Measurements from ENCODE around the gene EPHA3. TPM values are rescaled to one million over a fixed set of nuclear protein-coding genes. Genes with fewer than 3 reads are reported as not detected.

EPHA3 gene
- total and polyA plus RNA-seq, 10 of the 15 experiments (the other 5 are each of a cell fraction or from before 2014, with no cell fraction given) = 0.03 to 39.0 (median 0.07) TPM; not detected in 4

DNA sequence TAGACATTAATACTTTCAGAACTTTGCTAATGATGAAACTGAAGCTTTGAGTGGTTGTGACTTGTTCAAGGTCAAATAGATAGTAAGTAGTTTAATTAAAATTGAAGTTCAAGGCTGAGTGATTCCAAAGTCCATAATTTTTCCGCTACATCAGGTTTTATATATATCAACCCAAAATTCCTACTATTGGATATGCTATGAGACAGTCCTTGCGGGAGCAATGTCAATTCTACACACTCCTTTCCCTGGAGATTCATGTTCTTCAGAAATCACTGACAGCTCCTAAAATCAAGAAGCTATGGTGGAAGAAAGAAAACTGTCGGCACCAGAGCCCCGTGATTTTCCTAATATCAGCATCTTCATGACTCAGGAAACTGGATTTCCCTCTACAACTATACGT is 167.6 kb downstream of the EPHA3 start (continued):
- no peak for TF ChIP-seq BHLHE40 (IDR thresholded peaks at IDR 0.05; ENCODE audit: borderline replicate concordance in 1 of 2, low read depth in 2 of 2, low read length in 1 of 2)

DNA sequence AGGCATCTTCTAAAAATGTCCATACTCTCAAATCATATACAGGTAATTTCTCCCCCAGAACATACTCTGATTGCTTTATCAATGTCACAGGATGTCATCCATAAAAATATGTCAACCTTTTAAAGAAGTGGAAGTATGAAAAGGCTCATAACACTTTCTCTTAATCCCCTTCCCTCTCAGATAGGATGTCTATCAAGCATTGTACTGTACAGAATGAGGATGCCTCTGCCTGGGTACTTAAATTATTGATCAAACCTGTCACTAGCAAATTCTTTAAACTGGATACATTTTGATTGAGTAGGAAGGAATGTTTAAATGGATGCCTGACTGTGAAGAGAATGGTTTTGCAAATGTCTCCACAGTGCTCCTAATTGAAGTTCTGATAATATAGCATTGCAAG is 168.7 kb downstream of the EPHA3 start:
- Histone ChIP-seq H4K20me1 (ENCODE audit: control insufficient read depth, insufficient read depth) (no peaks in the 10 kb centered on the region), H3K4me2 (ENCODE audit: control insufficient read depth, insufficient read depth) (no peak overlapping the region), H3K36me3 (ENCODE audit: control insufficient read depth in 2 of 2, insufficient read depth in 2 of 2, low read length in 1 of 2) (no peaks in the 10 kb centered on the region), H2AFZ (ENCODE audit: control insufficient read depth, low read depth, low read length) (no peak overlapping the region), H3K79me2 (ENCODE audit: control insufficient read depth, insufficient read depth, low read length) (no peaks in the 10 kb centered on the region), H3K9ac (ENCODE audit: control insufficient read depth, insufficient read depth, low read length) (no peak overlapping the region), H3K9me3 (replicated peaks; ENCODE audit: control insufficient read depth, insufficient read depth, low read length) (no peaks in the 10 kb centered on the region), H3K4me1 (ENCODE audit: control insufficient read depth, insufficient read depth, low read length) (no peaks in the 10 kb centered on the region), H3K27me3 (replicated peaks in 1 of 2; ENCODE audit: control insufficient read depth in 2 of 2, insufficient read depth in 2 of 2, low read length in 1 of 2) (no peaks in the 10 kb centered on the region), H3K27ac (ENCODE audit: control insufficient read depth, insufficient read depth) (no peak overlapping the region), H3K4me3 (no peak overlapping the region)
- ATAC-seq = no peak
- ChIA-PET RAD21 (ENCODE audit: unreplicated experiment) (interaction anchor here (1.3 kb wide), 1 partner anchor 101 kb away, joined by 3 read pairs; no protein-coding TSS in a partner anchor), SMC1A (ENCODE audit: uncharacterized antibody, unreplicated experiment) (no interaction called here), POLR2A (no interaction called here), CTCF (no interaction called here)
- BruUV-seq (replicated peaks) = no TSS peak
- no peak for DNase-seq (ENCODE audit: low read depth, low spot score)
- no peak for FAIRE-seq
- intact Hi-C loops (cut with micrococcal nuclease; ENCODE audit: unreplicated experiment) = no loop called here
- in situ Hi-C loops (cut with MboI) = no loop called here
- TF ChIP-seq GATAD2B (conservative IDR thresholded peaks at IDR 0.05; ENCODE audit: low read depth) = no peak
- no peak for TF ChIP-seq EP300 (IDR thresholded peaks at IDR 0.05; ENCODE audit: borderline replicate concordance in 1 of 2, control insufficient read depth in 1 of 2, low read depth in 2 of 2, low read length in 2 of 2)
- TF ChIP-seq, protein P1, sequence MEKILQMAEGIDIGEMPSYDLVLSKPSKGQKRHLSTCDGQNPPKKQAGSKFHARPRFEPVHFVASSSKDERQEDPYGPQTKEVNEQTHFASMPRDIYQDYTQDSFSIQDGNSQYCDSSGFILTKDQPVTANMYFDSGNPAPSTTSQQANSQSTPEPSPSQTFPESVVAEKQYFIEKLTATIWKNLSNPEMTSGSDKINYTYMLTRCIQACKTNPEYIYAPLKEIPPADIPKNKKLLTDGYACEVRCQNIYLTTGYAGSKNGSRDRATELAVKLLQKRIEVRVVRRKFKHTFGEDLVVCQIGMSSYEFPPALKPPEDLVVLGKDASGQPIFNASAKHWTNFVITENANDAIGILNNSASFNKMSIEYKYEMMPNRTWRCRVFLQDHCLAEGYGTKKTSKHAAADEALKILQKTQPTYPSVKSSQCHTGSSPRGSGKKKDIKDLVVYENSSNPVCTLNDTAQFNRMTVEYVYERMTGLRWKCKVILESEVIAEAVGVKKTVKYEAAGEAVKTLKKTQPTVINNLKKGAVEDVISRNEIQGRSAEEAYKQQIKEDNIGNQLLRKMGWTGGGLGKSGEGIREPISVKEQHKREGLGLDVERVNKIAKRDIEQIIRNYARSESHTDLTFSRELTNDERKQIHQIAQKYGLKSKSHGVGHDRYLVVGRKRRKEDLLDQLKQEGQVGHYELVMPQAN (conservative IDR thresholded peaks at IDR 0.05) = no peak
- TF ChIP-seq ZNF384 (IDR thresholded peaks at IDR 0.05; ENCODE audit: borderline replicate concordance, low read depth, low read length) = no peak
- TF ChIP-seq RAD21 (IDR thresholded peaks at IDR 0.05; ENCODE audit: insufficient read depth, low read depth, low read length) = no peak
- TF ChIP-seq, protein P2, sequence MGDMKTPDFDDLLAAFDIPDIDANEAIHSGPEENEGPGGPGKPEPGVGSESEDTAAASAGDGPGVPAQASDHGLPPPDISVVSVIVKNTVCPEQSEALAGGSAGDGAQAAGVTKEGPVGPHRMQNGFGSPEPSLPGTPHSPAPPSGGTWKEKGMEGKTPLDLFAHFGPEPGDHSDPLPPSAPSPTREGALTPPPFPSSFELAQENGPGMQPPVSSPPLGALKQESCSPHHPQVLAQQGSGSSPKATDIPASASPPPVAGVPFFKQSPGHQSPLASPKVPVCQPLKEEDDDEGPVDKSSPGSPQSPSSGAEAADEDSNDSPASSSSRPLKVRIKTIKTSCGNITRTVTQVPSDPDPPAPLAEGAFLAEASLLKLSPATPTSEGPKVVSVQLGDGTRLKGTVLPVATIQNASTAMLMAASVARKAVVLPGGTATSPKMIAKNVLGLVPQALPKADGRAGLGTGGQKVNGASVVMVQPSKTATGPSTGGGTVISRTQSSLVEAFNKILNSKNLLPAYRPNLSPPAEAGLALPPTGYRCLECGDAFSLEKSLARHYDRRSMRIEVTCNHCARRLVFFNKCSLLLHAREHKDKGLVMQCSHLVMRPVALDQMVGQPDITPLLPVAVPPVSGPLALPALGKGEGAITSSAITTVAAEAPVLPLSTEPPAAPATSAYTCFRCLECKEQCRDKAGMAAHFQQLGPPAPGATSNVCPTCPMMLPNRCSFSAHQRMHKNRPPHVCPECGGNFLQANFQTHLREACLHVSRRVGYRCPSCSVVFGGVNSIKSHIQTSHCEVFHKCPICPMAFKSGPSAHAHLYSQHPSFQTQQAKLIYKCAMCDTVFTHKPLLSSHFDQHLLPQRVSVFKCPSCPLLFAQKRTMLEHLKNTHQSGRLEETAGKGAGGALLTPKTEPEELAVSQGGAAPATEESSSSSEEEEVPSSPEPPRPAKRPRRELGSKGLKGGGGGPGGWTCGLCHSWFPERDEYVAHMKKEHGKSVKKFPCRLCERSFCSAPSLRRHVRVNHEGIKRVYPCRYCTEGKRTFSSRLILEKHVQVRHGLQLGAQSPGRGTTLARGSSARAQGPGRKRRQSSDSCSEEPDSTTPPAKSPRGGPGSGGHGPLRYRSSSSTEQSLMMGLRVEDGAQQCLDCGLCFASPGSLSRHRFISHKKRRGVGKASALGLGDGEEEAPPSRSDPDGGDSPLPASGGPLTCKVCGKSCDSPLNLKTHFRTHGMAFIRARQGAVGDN (IDR thresholded peaks at IDR 0.05) = no peak
- TF ChIP-seq HDAC2 (IDR thresholded peaks at IDR 0.05) = no peak
- no peak for TF ChIP-seq CHD2 (IDR thresholded peaks at IDR 0.05; ENCODE audit: borderline replicate concordance, low read depth, low read length)
- no peak for TF ChIP-seq SMARCA5 (IDR thresholded peaks at IDR 0.05)
- no peak for TF ChIP-seq TCF12 (IDR thresholded peaks at IDR 0.05; ENCODE audit: low read depth, low read length)
- TF ChIP-seq, protein P3, sequence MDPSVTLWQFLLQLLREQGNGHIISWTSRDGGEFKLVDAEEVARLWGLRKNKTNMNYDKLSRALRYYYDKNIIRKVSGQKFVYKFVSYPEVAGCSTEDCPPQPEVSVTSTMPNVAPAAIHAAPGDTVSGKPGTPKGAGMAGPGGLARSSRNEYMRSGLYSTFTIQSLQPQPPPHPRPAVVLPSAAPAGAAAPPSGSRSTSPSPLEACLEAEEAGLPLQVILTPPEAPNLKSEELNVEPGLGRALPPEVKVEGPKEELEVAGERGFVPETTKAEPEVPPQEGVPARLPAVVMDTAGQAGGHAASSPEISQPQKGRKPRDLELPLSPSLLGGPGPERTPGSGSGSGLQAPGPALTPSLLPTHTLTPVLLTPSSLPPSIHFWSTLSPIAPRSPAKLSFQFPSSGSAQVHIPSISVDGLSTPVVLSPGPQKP (IDR thresholded peaks at IDR 0.05; ENCODE audit: low read depth, low read length) = no peak
- TF ChIP-seq RBBP5 (conservative IDR thresholded peaks at IDR 0.05) = no peak
- TF ChIP-seq ZNF622 (IDR thresholded peaks at IDR 0.05) = no peak
- no peak for TF ChIP-seq ETV6 (conservative IDR thresholded peaks at IDR 0.05 in 1 of 2, IDR thresholded peaks at IDR 0.05 in 1 of 2; ENCODE audit: borderline replicate concordance in 1 of 2, low read depth in 1 of 2)
- TF ChIP-seq GABPA (IDR thresholded peaks at IDR 0.05; ENCODE audit: low read depth) = no peak
- no peak for TF ChIP-seq KAT2A (conservative IDR thresholded peaks at IDR 0.05; ENCODE audit: control insufficient read depth, low read depth, low read length)
- no peak for TF ChIP-seq HCFC1 (IDR thresholded peaks at IDR 0.05; ENCODE audit: low read length)

Measured in GM12878 (cell line).